ENCODE results near the gene TTLL10. TPM values are rescaled to one million over a fixed set of nuclear protein-coding genes. Genes with fewer than 3 reads are reported as not detected.

The TTLL10 gene
- total RNA-seq, 1 experiment from 2014 or later = 0.29 TPM

- TF ChIP-seq CTCF (IDR thresholded peaks at IDR 0.05; ENCODE audit: insufficient read depth in 1 of 2, low read depth in 1 of 2, low read length in 1 of 2, severe bottlenecking in 1 of 2, unreplicated experiment in 1 of 2) = no peak
- peak overlapping the region; percentile 27 for H3K27ac Mint-ChIP-seq (ENCODE audit: unreplicated experiment)
- peaks cover 6% of the 10 kb centered on the region; the same call in 1 of the 2 replicates for H3K4me1 ChIP-seq
- no peaks in the 10 kb centered on the region for H3K9me3 ChIP-seq
- ChIA-PET POLR2A (interaction anchor here (0.7 kb wide), 1 partner anchor 9 kb away, joined by 3 read pairs; no protein-coding TSS in a partner anchor), CTCF (no interaction called here)
- no peaks in the 10 kb centered on the region for H3K36me3 ChIP-seq (ENCODE audit: control insufficient read depth, insufficient read depth, low read length)
- H3K9me3 Mint-ChIP-seq (ENCODE audit: unreplicated experiment) = peaks cover 25% of the 10 kb centered on the region
- no peaks in the 10 kb centered on the region for H3K27me3 ChIP-seq (replicated peaks; ENCODE audit: control insufficient read depth, insufficient read depth, low read length)
- intact Hi-C loops (cut with micrococcal nuclease; ENCODE audit: unreplicated experiment) = no loop called here
- no peaks in the 10 kb centered on the region for H3K27me3 Mint-ChIP-seq (ENCODE audit: insufficient read depth, unreplicated experiment)
- H3K4me1 Mint-ChIP-seq (ENCODE audit: low read depth, unreplicated experiment) = no peaks in the 10 kb centered on the region
- H3K4me3 Mint-ChIP-seq (ENCODE audit: unreplicated experiment) = no peak overlapping the region
- BruUV-seq (replicated peaks) = no TSS peak
- H3K4me3 ChIP-seq (ENCODE audit: low read depth, low read length) = no peak overlapping the region
- H3K36me3 Mint-ChIP-seq (ENCODE audit: insufficient read depth, unreplicated experiment) = peaks cover 11% of the 10 kb centered on the region
- DNase-seq = no peak
Observed at GRCh38 chr1:1153874-1154273, 19.8 kb upstream of the TTLL10 start.

GRCh38 chr1:1155258-1155657 lies 18.4 kb upstream of the TTLL10 start:
- H3K4me3 Mint-ChIP-seq (ENCODE audit: unreplicated experiment) = no peak overlapping the region

GRCh38 chr1:1156140-1157032 lies 17.3 kb upstream of the TTLL10 start:
- H3K4me1 Mint-ChIP-seq (ENCODE audit: low read depth, unreplicated experiment) = no peaks in the 10 kb centered on the region
- ChIA-PET POLR2A (no interaction called here), CTCF (no interaction called here)

More at GRCh38 chr1:1155258-1155657, 18.4 kb upstream of the TTLL10 start:
- Histone ChIP-seq H3K9me3 (no peaks in the 10 kb centered on the region), H3K4me3 (ENCODE audit: low read depth, low read length) (no peak overlapping the region), H3K4me1 (peaks cover 6% of the 10 kb centered on the region; the same call in 1 of the 2 replicates), H3K27me3 (replicated peaks; ENCODE audit: control insufficient read depth, insufficient read depth, low read length) (no peaks in the 10 kb centered on the region), H3K36me3 (ENCODE audit: control insufficient read depth, insufficient read depth, low read length) (no peaks in the 10 kb centered on the region)
- no peak for TF ChIP-seq CTCF (IDR thresholded peaks at IDR 0.05; ENCODE audit: insufficient read depth in 1 of 2, low read depth in 1 of 2, low read length in 1 of 2, severe bottlenecking in 1 of 2, unreplicated experiment in 1 of 2)
- H3K36me3 Mint-ChIP-seq (ENCODE audit: insufficient read depth, unreplicated experiment) = peaks cover 11% of the 10 kb centered on the region
- DNase-seq = no peak
- H3K27ac Mint-ChIP-seq (ENCODE audit: unreplicated experiment) = no peak overlapping the region
- intact Hi-C loops (cut with micrococcal nuclease; ENCODE audit: unreplicated experiment) = no loop called here
- H3K9me3 Mint-ChIP-seq (ENCODE audit: unreplicated experiment) = peaks cover 25% of the 10 kb centered on the region
- no TSS peak for BruUV-seq (replicated peaks)
- ChIA-PET POLR2A (no interaction called here), CTCF (no interaction called here)
- no peaks in the 10 kb centered on the region for H3K4me1 Mint-ChIP-seq (ENCODE audit: low read depth, unreplicated experiment)
- H3K27me3 Mint-ChIP-seq (ENCODE audit: insufficient read depth, unreplicated experiment) = no peaks in the 10 kb centered on the region

More at GRCh38 chr1:1156140-1157032, 17.3 kb upstream of the TTLL10 start:
- BruUV-seq (replicated peaks) = no TSS peak
- Histone ChIP-seq H3K36me3 (ENCODE audit: control insufficient read depth, insufficient read depth, low read length) (no peaks in the 10 kb centered on the region), H3K27me3 (replicated peaks; ENCODE audit: control insufficient read depth, insufficient read depth, low read length) (no peaks in the 10 kb centered on the region), H3K9me3 (no peaks in the 10 kb centered on the region), H3K4me1 (peaks cover 6% of the 10 kb centered on the region; the same call in 1 of the 2 replicates), H3K4me3 (ENCODE audit: low read depth, low read length) (no peak overlapping the region)
- intact Hi-C loops (cut with micrococcal nuclease; ENCODE audit: unreplicated experiment) = no loop called here
- Mint-ChIP-seq H3K9me3 (ENCODE audit: unreplicated experiment) (peaks cover 25% of the 10 kb centered on the region), H3K27me3 (ENCODE audit: insufficient read depth, unreplicated experiment) (no peaks in the 10 kb centered on the region), H3K4me3 (ENCODE audit: unreplicated experiment) (peak overlapping the region; percentile 19), H3K27ac (ENCODE audit: unreplicated experiment) (no peak overlapping the region), H3K36me3 (ENCODE audit: insufficient read depth, unreplicated experiment) (peaks cover 11% of the 10 kb centered on the region)
- no peak for TF ChIP-seq CTCF (IDR thresholded peaks at IDR 0.05; ENCODE audit: insufficient read depth in 1 of 2, low read depth in 1 of 2, low read length in 1 of 2, severe bottlenecking in 1 of 2, unreplicated experiment in 1 of 2)
- DNase-seq = no peak

All from Caco-2 (cell line).